Stimulated activated CD4-positive, alpha-beta T cell treated with anti-CD3 and anti-CD28 coated beads, Interleukin-12 subunit alpha, Interleukin-12 subunit beta, amount 100 ng/mL, for 24 hours (primary cell): Measurements from ENCODE around the gene MAPK7.

Experiments
- DNase-seq, 2 experiments: peaks; one replicate each; pipeline ENCODE4 v3.0.0-alpha.2; 2020; ENCODE audit warnings: low read depth in 2 of 2

MAPK7 gene

DNA sequence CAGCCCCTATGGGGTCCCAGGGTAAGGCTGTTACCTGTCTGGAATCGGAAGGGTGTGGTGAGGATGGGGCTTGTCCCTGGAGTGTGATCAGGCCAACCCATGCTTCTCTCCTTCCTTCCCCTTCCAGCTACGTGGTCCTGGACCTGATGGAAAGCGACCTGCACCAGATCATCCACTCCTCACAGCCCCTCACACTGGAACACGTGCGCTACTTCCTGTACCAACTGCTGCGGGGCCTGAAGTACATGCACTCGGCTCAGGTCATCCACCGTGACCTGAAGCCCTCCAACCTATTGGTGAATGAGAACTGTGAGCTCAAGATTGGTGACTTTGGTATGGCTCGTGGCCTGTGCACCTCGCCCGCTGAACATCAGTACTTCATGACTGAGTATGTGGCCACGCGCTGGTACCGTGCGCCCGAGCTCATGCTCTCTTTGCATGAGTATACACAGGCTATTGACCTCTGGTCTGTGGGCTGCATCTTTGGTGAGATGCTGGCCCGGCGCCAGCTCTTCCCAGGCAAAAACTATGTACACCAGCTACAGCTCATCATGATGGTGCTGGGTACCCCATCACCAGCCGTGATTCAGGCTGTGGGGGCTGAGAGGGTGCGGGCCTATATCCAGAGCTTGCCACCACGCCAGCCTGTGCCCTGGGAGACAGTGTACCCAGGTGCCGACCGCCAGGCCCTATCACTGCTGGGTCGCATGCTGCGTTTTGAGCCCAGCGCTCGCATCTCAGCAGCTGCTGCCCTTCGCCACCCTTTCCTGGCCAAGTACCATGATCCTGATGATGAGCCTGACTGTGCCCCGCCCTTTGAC lies 2.4 kb downstream of the MAPK7 start:
- DNase-seq, result no peak

DNA sequence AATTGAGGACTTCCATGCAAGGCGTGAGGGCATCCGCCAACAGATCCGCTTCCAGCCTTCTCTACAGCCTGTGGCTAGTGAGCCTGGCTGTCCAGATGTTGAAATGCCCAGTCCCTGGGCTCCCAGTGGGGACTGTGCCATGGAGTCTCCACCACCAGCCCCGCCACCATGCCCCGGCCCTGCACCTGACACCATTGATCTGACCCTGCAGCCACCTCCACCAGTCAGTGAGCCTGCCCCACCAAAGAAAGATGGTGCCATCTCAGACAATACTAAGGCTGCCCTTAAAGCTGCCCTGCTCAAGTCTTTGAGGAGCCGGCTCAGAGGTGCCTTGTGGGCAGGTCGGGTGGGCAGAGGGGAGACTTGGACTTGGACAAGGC lies 3.1 kb downstream of the MAPK7 start:
- no peak for DNase-seq

DNA sequence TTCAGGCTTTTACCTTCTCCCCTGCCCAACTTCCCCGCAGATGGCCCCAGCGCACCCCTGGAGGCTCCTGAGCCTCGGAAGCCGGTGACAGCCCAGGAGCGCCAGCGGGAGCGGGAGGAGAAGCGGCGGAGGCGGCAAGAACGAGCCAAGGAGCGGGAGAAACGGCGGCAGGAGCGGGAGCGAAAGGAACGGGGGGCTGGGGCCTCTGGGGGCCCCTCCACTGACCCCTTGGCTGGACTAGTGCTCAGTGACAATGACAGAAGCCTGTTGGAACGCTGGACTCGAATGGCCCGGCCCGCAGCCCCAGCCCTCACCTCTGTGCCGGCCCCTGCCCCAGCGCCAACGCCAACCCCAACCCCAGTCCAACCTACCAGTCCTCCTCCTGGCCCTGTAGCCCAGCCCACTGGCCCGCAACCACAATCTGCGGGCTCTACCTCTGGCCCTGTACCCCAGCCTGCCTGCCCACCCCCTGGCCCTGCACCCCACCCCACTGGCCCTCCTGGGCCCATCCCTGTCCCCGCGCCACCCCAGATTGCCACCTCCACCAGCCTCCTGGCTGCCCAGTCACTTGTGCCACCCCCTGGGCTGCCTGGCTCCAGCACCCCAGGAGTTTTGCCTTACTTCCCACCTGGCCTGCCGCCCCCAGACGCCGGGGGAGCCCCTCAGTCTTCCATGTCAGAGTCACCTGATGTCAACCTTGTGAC lies 3.6 kb downstream of the MAPK7 start:
- DNase-seq, result no peak

DNA sequence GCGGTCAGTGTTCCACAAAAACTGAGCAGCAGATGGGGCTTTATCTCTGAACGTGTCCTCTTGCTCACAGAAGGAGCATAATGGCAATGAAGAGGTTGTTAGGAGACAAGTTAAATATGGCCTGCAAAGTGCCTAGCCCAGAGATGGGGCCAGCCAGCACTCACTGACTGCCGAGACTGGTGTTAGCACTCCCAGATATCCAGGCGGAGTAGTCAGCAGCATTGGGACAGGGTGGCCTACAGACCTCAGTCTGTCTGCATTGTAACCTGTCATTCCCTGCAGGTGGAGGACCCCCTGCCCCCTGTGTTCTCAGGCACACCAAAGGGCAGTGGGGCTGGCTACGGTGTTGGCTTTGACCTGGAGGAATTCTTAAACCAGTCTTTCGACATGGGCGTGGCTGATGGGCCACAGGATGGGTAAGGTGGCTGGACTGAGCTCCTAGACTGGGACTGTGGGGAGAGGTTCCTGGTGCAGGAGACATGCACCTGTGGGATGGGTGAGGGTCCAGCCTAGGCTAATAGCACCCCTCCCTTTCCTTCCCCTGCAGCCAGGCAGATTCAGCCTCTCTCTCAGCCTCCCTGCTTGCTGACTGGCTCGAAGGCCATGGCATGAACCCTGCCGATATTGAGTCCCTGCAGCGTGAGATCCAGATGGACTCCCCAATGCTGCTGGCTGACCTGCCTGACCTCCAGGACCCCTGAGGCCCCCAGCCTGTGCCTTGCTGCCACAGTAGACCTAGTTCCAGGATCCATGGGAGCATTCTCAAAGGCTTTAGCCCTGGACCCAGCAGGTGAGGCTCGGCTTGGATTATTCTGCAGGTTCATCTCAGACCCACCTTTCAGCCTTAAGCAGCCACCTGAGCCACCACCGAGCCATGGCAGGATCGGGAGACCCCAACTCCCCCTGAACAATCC lies 4.5 kb downstream of the MAPK7 start:
- no peak for DNase-seq

DNA sequence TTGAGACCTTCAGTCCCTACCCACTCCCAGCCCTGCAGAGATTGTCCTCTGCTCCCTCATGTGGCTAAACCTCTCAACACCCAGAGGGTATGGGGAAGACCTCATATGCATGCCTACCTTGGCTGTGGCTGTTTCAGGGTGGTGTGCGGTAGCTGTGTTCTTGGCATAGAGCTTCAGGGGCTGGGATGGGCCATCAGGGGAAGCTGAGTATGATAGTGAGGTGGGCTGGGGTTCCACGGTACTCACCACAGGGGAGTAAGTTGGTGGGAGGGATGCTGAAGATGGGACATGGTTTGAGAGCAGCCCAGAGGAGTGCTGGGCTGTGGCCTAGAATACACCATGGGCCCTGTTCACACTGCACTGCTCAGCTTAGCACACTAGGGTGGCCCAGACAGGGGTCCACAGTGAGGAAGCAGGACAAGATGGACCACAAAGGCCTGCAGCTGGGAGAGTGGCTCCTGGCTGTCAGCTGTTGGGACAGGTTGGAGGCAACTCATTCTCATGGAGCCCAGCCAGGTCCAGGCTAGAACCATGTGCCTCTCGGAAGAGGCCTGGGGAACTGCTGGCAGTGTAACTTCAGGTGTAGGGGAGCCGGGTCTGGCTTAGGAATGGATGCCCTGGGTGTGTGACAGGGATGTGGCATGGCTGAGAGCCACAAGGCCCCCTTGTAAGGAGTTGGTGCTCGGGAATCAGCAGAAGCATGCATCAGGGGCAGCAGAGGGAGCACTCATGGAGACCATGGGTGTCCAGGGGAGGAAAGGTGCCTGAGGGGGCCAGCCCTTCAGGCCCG lies 5.6 kb downstream of the MAPK7 start:
- no peak for DNase-seq

DNA sequence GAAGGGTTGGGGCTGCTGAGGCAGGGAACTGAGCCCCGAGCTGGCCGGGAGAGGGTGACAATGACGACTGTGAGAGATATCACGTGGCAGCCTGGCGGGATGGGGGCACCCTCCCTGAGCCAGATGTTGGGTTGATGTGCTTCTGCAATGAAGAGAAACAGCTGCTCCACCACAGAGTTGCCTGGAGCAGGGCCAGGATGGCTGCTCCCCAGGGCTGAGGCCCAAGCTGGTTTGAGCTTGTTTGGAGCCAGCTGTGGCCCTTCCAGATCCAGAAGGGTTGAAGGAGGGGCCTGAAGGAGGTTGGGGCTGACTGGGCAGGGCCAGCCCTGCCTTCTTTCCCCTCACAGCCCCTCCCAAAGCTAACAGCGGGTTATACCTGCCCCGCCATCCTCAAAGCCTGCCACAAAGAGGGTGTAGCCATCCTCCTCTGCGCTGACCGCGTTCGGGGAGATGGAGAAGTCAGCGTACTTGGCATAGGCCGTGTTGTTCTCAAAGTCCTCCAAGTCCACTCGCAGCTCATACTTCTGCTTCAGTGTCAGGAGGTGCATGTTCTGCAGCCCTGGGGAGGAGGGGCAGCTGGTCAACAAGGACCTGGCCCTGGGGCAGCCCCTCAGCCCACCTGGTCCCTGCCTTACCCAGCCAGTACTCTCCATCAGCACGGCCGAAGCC lies 6.6 kb downstream of the MAPK7 start:
- no peak for DNase-seq

DNA sequence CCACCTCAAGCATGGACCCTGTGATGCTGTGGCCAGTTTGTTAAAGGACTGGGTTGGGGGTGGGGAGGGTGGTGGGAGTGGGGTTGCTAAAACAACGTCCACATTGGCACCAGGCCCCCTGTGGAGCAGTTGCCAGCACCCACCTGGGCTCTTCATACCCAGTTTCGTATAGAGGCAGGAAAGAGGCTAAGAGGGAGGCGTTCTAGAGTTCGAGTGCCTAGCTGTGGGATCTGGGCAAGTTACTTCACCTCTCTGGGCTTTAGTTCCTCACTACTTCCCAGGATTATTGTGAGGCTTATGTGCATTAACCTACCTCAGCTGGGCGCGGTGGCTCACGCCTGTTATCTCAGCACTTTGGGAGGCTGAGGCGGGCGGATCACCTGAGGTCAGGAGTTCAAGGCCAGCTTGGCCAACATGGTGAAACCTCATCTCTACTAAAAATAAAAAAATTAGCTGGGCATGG lies 7.3 kb downstream of the MAPK7 start:
- DNase-seq, result no peak

DNA sequence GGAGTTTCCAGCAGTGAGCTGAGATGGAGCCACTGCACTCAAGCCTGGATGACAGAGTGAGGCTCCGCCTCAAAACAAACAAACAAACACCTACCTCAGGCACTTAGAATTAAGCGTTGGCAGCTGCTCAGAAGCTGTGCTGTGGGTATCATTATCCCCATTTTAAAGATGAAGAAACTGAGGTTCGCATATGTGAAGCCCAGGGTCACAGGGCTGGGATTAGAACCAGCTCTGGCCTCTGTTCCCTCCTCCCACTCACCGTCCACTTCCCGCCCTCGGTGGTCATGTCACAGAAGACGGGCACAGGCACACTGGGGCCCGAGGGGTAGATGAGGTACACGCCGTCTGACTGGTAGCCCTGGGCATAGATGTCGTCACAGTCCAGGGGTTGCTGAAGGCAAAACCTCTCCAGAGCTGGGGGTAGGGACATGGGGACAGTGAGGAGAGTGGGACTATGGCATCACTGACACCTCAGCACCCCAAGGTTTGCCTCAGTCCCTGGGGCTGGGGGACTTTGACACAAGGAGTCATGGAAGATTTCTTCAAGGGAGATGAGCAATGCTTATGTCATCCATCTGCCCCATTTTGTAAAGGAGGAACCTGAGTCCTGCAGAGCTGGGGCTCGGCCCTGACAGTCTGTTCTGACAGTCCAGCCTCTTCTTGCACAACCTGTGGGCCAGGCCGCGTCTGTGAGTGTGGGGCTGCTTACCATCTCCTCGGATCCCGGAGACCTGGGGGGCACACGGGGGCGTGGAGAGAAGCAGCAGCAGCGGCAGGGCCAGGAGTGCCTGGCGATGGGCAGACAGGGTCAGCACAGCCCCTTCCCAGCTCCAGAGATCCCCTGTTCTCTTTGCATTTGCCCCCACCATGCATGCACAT lies 8.0 kb downstream of the MAPK7 start:
- no peak for DNase-seq

DNA sequence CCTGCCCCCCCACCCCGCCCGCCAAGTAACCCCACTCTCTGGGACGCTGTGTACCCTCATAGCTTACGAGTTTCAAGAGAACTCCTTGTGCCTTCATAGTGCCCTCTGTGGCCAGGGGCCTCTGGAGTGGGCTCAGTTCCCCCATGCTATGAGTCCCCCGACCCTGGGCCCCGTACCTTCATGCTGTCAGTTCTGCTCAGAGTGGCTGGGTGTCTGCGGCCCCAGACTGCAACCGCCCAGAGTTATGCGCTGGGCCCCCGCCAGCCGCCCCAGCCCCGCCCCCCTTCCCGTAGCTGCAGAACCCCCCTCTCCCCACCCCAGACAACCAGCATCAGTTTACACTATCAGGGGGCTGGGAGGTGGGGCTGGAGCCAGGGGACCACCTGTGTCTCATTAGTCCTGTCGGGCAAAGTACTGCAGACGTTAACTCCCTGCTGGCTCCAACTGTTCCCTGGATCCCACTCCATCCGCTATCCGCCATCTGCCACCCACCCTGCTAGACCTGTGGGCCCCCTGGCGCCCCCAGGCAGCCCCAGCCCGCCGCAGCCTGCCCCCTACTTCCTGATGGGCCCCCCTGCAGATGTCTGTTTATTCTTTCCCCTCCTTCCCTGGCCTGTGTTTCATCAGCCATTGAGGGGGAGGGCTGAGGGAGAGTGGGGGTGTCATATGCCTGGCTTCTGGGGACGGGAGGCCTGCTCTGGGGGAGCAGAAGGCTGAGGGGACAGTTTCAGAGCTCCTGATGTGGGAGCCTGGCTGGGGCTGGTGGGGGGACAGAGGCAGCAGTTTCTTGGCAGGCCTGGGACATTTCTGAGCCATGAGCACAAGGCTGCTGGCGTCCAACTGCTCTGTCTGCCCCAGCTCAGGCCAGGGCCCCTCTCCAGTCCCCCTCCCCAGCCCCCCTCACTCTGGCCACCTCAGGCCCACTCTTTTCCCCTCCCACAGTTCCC lies 8.9 kb downstream of the MAPK7 start, which contains the start of gene MFAP4:
TSS of gene MFAP4 (minus strand) at position 217 of the 947 bp plus-strand sequence. CDS start at position 182, 35 bp downstream.
- DNase-seq, result no peak

DNA sequence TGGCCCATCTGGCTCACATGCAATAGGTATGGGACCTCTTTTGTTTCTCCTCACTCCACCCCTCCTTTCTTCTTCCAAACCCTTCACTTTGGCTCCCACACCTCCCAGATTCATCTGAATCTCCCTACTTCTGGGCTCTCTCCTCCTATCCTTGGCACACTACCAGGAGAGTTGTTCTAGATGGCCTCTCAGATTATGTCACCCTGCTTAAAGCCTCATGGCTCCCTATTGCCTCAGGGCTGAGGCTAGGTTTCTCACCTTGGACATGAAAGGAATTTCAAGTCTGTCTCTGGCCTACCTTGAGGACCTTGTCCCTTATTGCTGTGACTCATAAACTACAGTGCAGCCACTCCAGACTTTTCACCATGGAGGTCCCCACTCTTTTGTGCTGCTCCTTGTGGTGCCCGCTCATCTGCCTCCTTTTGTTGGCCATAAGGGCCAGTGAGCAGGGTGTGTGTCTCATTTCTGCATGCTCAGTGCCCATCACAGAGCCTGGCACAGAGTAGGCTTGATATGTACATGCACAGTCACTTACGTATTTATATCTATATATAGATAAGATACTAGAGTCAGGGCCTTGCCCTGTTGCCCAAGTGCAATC lies 9.7 kb downstream of the MAPK7 start:
- DNase-seq, result no peak

DNA sequence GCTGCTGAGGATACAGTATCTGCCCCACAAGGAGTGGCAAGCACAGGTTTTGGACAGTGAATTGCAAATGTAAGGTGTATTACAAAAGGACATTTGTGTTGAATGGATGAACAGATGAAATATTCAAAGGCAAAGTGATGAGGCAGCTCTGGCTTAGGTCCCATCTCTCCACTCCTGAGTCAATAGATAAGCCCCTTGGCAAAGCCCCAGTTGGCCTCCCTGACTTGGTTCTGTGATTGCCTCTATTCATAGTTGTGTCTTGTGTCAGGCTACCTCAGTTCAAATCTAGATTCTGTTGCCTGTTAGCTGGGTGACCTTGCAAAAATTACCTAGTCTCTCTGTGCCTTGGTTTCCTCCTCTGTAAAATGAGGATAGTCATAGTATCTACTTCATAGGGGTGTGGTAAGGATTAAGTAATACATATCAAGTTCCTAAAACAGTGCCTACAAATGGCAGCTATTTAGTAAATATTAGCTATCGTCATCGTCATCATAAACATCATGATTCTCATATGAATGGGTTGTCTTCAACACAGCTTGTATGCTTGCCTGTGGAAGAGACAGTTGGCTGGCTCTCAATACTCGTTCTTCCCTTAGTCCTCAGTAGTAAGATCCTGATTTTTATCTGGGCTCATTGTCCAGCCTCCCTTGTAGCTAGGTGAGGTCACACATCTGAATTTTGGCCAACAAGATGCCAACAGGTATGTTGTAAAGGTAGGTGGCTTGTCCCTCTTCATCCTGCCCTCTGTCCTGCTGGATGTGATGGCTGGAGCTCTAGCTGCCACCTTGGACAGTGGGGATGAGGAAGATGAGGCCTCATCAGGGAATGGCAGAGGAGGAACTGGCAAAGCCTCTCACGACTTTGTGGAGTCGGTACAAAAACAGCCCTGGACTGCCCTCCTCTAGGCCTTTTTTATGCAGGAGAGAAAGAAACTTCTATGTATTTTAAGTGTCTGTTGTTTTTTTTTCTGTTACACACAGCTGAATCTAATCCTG lies 10.8 kb downstream of the MAPK7 start:
- no peak for DNase-seq

DNA sequence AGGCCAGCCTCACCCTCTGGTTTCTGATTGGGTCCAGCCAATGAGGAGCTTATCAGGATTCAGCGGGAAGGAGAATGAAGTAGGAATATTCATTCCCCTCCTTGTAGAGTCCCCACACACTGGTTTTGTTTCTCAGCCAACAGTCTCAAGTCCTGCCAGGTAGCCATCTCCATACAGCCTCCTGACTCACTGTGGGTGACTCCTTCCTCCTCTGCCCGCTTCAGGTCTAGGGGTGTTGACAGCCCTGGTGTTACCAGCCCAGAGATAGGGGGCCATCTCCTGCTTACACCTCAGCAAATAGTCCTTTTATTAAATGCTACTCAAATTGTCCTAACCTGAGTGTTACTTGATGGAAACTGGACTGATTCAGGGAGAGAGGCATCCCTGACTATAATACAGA lies 12.7 kb downstream of the MAPK7 start:
- DNase-seq, result no peak

DNA sequence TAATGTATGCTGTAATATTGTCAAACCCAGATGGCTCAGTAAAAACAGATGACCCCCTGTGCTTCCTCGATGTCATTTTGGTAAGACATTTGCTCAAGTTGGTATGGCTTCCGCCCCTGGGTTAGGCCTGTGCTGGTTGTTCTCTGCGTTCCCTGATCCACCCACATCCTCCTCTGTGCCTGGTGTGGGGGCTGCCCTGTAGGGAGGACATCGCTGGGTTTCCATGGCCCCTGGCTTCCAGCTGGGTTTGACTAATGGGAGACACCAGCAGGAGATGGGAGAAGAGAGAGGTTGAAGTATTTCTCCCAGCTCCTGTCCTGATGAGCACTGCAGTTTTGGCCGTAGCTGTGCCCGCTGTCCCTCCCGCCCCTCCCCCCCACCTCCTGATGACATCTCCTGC lies 13.1 kb downstream of the MAPK7 start:
- no peak for DNase-seq

DNA sequence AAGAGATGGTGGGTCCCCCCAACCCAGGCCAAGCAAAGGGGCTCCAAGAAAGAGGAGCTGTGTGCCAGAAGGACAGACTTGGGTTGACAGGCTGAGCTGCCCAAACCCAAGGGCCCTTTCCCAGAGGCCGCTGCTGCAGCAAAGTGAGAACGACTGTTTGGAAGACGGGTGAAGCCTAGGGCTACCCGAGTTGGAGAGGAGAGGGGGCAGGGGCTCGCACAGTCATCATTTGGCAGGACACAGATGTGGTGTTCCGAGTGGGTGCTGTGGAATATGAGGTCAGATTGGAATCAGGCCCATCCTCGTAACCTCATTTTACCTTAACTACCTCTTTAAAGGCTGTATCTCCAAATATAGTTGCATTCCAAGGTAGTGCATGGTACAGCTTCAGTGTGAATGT lies 14.0 kb downstream of the MAPK7 start:
- DNase-seq, result no peak

DNA sequence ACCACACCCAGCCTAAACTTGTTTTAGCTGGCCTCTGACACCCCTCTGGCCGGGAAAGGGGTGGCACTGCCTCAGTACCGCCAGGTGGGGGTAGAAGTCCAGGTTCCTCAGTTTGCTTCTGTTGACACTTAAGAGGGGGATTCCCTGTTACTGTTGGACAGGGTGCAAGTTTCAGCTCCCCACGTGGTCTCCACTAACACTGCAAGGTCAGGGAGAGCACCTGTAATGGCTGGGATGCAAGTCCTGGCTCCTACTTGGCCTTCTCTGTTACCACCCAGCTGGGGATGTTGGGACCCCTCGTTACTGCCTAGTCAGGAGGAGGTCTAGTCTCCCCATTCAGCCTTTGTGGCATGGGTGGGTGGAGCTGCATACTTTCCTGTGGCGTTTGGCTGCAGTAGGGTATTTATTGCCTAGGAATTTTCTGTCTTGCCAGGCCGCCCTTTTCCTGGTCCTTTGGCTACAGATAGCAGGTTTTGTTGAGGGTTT lies 19.3 kb downstream of the MAPK7 start:
- DNase-seq, result no peak

DNA sequence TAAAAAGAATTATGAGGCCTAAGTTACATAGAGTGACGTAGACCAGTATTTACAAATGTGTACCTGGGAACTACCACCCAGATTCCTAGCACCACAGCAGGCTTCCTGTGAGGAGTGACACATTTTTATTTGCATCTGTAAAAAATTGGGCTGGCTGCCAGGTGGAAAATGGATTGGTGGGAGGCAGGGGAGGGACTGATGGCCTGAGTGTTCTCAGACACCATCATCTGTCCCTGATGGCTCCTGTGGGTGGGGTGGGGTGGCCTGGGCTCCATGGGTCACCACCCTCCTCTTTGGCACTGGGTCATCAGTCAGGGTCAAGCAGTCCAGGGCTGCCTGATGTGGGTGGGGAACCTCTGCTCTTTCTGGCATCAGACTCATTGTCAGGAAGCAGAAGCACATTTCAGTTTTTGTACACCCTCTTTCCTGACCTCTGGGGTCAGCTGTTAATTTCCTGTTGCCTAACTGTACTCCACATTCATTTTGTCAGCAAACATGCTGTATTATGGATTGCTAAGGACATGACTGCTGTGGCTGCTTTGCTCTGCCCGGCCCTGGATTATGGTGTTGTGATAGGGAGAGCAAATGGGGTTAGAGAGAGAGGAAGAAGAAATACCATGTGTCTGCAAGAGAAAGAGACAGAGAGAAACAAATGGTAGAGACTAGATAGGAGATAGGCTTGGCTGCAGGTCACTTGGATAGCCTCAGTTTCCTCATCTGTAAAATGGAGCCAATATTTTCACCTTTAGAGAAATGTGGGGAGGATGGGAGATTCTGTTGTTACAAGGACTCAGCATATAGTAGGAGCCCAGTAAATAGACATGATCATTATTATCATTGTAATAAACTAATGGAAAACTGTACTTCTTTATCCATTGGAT lies 20.2 kb downstream of the MAPK7 start:
- DNase-seq, result no peak
